ENCODE data around the gene PTPRR.

PTPRR gene

GRCh38 chr12:70691018-70691672 lies 229.4 kb downstream of the PTPRR start:
- no peak for DNase-seq (ENCODE audit: low read depth)

- no peak for DNase-seq (ENCODE audit: low read depth)
These were observed 233.6 kb downstream of the PTPRR start for GRCh38 chr12:70686907-70687306.

- DNase-seq (ENCODE audit: low read depth): no peak
These were observed 234.2 kb downstream of the PTPRR start for GRCh38 chr12:70686299-70686698.

- DNase-seq (ENCODE audit: low read depth): no peak
These were observed 236.6 kb downstream of the PTPRR start for GRCh38 chr12:70683976-70684375.

GRCh38 chr12:70671698-70672097 lies 248.8 kb downstream of the PTPRR start:
- no peak for DNase-seq (ENCODE audit: low read depth)

GRCh38 chr12:70670948-70671347 lies 249.6 kb downstream of the PTPRR start:
- no peak for DNase-seq (ENCODE audit: low read depth)

GRCh38 chr12:70667253-70667652 lies 253.3 kb downstream of the PTPRR start:
- no peak for DNase-seq (ENCODE audit: low read depth)

GRCh38 chr12:70666364-70666763 lies 254.2 kb downstream of the PTPRR start:
- no peak for DNase-seq (ENCODE audit: low read depth)

GRCh38 chr12:70664465-70664881 lies 256.1 kb downstream of the PTPRR start:
- no peak for DNase-seq (ENCODE audit: low read depth)

- no peak for DNase-seq (ENCODE audit: low read depth)
These were observed 256.7 kb downstream of the PTPRR start for GRCh38 chr12:70663838-70664237.

GRCh38 chr12:70661466-70662161 lies 258.9 kb downstream of the PTPRR start:
- DNase-seq (ENCODE audit: low read depth): peak; percentile 17

GRCh38 chr12:70660620-70661219 lies 259.8 kb downstream of the PTPRR start:
- peak; percentile 9 for DNase-seq (ENCODE audit: low read depth)

GRCh38 chr12:70660002-70660604 lies 260.4 kb downstream of the PTPRR start:
- DNase-seq (ENCODE audit: low read depth): no peak

- no peak for DNase-seq (ENCODE audit: low read depth)
These were observed 261.4 kb downstream of the PTPRR start for GRCh38 chr12:70659077-70659606.

- DNase-seq (ENCODE audit: low read depth): no peak
These were observed 262.8 kb downstream of the PTPRR start for GRCh38 chr12:70657616-70658286.

GRCh38 chr12:70652451-70652850 lies 268.1 kb downstream of the PTPRR start:
- DNase-seq (ENCODE audit: low read depth): no peak

GRCh38 chr12:70648831-70649230 lies 271.7 kb downstream of the PTPRR start:
- peak; percentile 40 for DNase-seq (ENCODE audit: low read depth)

GRCh38 chr12:70648191-70648590 lies 272.3 kb downstream of the PTPRR start:
- no peak for DNase-seq (ENCODE audit: low read depth)

GRCh38 chr12:70646850-70647249 lies 273.7 kb downstream of the PTPRR start:
- no peak for DNase-seq (ENCODE audit: low read depth)

GRCh38 chr12:70645494-70646317 lies 274.8 kb downstream of the PTPRR start:
- DNase-seq (ENCODE audit: low read depth): peak; percentile 48

GRCh38 chr12:70644861-70645260 lies 275.7 kb downstream of the PTPRR start:
- no peak for DNase-seq (ENCODE audit: low read depth)

All from fibroblast of the conjunctiva (primary cell).